ENCODE data around the gene CDH1. TPM values are rescaled to one million over a fixed set of nuclear protein-coding genes. Genes with fewer than 3 reads are reported as not detected.

CDH1 gene
- total RNA-seq, 1 experiment from 2014 or later, result 65.8 TPM

GRCh38 chr16:68733570-68733969, 3.5 kb upstream of the CDH1 start:
- Histone ChIP-seq H3K36me3 (ENCODE audit: control insufficient read depth, insufficient read depth, low read length) (no peaks in the 10 kb centered on the region; the same call in 1 of the 2 replicates), H3K9me3 (ENCODE audit: control insufficient read depth, insufficient read depth, low read depth, low read length) (no peaks in the 10 kb centered on the region), H3K27me3 (ENCODE audit: control insufficient read depth, insufficient read depth, low read length) (no peaks in the 10 kb centered on the region), H3K4me1 (ENCODE audit: control insufficient read depth, insufficient read depth, low read length) (peaks cover 9% of the 10 kb centered on the region; the same call in 1 of the 2 replicates), H3K4me3 (ENCODE audit: low read depth in 2 of 2, low read length in 2 of 2) (no peak overlapping the region), H3K27ac (ENCODE audit: low read length) (peak overlapping the region; percentile 59; the same call in 1 of the 2 replicates)
- CTCF ChIA-PET, result no interaction called here
- no peak for DNase-seq (ENCODE audit: low read depth, low spot score)
- in situ Hi-C loops (cut with HindIII; ENCODE audit: low pct_unique_long_range_greater_than_20kb, low sequenced_read_pairs), result no loop called here
- BruUV-seq (replicated peaks), result no TSS peak
- POLR2A ChIA-PET, result no interaction called here
- intact Hi-C loops (cut with micrococcal nuclease; ENCODE audit: unreplicated experiment), result no loop called here
- ATAC-seq, result no peak
- TF ChIP-seq POLR2AphosphoS5 (IDR thresholded peaks at IDR 0.05; ENCODE audit: low read depth, low read length) (no peak), SIN3A (IDR thresholded peaks at IDR 0.05; ENCODE audit: borderline replicate concordance, insufficient read depth, low read depth, low read length) (no peak), REST (IDR thresholded peaks at IDR 0.05; ENCODE audit: insufficient read depth in 1 of 2, low read depth in 2 of 2, low read length in 1 of 2) (no peak), CTCF (IDR thresholded peaks at IDR 0.05) (no peak), TCF7L2 (IDR thresholded peaks at IDR 0.05; ENCODE audit: low read depth, low read length) (no peak)

- no peak for ATAC-seq
- CTCF ChIA-PET, result no interaction called here
- no TSS peak for BruUV-seq (replicated peaks)
- H3K4me3 ChIP-seq (ENCODE audit: low read depth in 2 of 2, low read length in 2 of 2), result no peak overlapping the region
- no peaks in the 10 kb centered on the region for H3K27me3 ChIP-seq (ENCODE audit: control insufficient read depth, insufficient read depth, low read length)
- H3K27ac ChIP-seq (ENCODE audit: low read length), result no peak overlapping the region
- H3K4me1 ChIP-seq (ENCODE audit: control insufficient read depth, insufficient read depth, low read length), result peaks cover 9% of the 10 kb centered on the region; the same call in 1 of the 2 replicates
- in situ Hi-C loops (cut with HindIII; ENCODE audit: low pct_unique_long_range_greater_than_20kb, low sequenced_read_pairs) (no loop called here), intact Hi-C loops (cut with micrococcal nuclease; ENCODE audit: unreplicated experiment) (no loop called here)
- TF ChIP-seq SIN3A (IDR thresholded peaks at IDR 0.05; ENCODE audit: borderline replicate concordance, insufficient read depth, low read depth, low read length), result no peak
- no peak for TF ChIP-seq POLR2AphosphoS5 (IDR thresholded peaks at IDR 0.05; ENCODE audit: low read depth, low read length)
- TF ChIP-seq CTCF (IDR thresholded peaks at IDR 0.05), result no peak
- TF ChIP-seq REST (IDR thresholded peaks at IDR 0.05; ENCODE audit: insufficient read depth in 1 of 2, low read depth in 2 of 2, low read length in 1 of 2), result no peak
- no peak for TF ChIP-seq TCF7L2 (IDR thresholded peaks at IDR 0.05; ENCODE audit: low read depth, low read length)
- POLR2A ChIA-PET, result no interaction called here
- H3K36me3 ChIP-seq (ENCODE audit: control insufficient read depth, insufficient read depth, low read length), result no peaks in the 10 kb centered on the region; the same call in 1 of the 2 replicates
- DNase-seq (ENCODE audit: low read depth, low spot score), result no peak
- no peaks in the 10 kb centered on the region for H3K9me3 ChIP-seq (ENCODE audit: control insufficient read depth, insufficient read depth, low read depth, low read length)
These were observed 2.3 kb upstream of the CDH1 start for GRCh38 chr16:68734782-68735181.

Data from Panc1 (cell line).